Measurements from ENCODE around the gene POMC.

The POMC gene

DNA sequence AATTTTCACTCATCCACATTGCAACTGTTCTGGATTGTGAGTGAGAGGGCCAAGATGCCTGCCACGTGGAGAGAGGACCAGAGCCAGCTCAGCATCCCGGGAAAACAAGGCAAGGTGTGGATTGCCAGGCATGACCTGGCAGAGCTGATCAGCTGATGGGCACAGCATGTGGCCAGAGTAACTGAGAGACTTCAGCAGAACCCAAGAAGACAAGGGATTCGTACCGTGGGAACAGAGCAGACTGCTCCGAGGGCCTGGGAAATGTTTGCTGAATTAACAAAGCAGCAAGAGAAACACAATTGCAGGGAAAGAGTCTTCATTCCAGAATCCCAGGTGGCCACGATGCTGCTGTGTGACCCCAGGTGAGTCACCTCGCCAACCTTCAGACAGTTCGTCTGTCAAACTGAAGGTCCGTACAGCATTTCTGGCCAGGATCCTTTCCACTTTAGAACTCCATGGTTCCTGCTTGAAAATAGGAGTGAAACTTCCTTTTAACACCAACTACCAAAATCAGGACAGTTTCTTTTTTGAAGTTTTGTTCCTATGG lies 26.3 kb upstream of the POMC start:
- DNase-seq (ENCODE audit: extremely low read depth, low read depth): no peak
- TF ChIP-seq, protein P1, sequence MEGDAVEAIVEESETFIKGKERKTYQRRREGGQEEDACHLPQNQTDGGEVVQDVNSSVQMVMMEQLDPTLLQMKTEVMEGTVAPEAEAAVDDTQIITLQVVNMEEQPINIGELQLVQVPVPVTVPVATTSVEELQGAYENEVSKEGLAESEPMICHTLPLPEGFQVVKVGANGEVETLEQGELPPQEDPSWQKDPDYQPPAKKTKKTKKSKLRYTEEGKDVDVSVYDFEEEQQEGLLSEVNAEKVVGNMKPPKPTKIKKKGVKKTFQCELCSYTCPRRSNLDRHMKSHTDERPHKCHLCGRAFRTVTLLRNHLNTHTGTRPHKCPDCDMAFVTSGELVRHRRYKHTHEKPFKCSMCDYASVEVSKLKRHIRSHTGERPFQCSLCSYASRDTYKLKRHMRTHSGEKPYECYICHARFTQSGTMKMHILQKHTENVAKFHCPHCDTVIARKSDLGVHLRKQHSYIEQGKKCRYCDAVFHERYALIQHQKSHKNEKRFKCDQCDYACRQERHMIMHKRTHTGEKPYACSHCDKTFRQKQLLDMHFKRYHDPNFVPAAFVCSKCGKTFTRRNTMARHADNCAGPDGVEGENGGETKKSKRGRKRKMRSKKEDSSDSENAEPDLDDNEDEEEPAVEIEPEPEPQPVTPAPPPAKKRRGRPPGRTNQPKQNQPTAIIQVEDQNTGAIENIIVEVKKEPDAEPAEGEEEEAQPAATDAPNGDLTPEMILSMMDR (IDR thresholded peaks at IDR 0.05; ENCODE audit: low read depth, low read length): no peak

DNA sequence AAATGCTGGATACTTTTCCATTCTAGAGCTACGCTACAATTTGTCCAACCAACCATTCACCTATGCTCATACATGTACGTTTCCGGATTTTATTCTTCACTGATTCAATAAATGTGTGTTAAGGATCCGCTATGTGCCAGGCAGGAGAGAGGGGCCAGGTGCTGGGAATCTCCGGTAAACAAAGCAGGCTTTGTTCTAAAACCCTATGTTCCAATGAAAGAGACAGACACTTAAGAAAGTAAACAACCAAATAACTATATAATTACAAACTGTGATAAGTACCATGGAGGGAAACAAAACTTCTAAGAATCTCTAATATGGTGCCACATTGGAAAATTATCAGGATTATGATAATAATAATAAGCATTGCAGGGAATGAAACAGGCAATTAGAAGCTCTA lies 22.2 kb upstream of the POMC start:
- TF ChIP-seq, protein P1 (IDR thresholded peaks at IDR 0.05; ENCODE audit: low read depth, low read length): no peak
- no peak for DNase-seq (ENCODE audit: extremely low read depth, low read depth)

DNA sequence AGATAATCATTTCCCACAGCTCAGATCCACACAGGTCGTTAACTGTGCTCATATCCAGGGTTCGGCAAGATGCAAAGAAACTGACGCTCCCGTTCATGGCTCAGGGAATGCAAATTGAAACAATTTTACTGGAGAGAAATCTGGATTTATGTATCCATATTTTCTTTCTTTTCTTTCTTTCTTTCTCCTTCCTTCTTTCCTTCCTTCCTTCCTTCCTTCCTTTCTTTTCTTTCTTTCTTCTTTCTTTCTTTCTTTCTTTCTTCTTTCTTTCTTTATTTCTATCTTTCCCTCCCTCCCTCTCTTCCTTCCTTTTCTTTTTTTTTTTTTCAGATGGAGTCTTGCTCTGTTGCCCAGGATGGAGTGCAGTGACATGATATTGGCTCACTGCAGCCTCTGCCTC lies 20.0 kb upstream of the POMC start:
- TF ChIP-seq, protein P1 (IDR thresholded peaks at IDR 0.05; ENCODE audit: low read depth, low read length): no peak
- no peak for DNase-seq (ENCODE audit: extremely low read depth, low read depth)

DNA sequence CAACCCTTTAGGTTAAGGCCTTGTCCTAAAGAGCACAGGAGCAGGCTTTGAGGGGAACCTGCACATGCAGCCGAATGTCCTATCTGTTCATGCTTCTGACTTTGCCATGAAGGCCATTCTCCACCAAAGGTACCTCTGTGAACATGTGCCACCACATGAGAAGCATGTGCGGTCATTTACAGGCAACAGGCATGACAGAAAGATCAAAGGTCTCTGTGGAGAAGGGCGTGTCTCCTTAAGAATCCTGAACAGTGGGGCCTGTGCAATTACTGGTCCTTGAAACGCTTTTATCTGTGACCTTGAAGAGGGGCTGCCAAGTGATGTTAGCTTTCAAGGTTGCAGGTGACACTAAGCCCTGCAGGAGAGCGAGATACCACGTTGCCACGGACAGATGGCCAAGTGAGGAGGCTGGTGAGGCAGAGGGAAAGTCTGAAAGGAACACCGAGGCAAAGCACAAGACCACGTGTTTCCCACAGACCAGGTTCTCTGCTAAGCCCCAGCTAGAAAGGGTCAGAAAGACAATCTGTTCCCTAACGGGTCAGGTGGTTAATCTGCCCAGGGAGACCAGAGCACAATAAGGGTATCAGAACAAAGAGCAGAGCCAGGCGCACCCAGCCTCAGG lies 19.5 kb upstream of the POMC start:
- TF ChIP-seq, protein P1 (IDR thresholded peaks at IDR 0.05; ENCODE audit: low read depth, low read length): no peak
- no peak for DNase-seq (ENCODE audit: extremely low read depth, low read depth)

DNA sequence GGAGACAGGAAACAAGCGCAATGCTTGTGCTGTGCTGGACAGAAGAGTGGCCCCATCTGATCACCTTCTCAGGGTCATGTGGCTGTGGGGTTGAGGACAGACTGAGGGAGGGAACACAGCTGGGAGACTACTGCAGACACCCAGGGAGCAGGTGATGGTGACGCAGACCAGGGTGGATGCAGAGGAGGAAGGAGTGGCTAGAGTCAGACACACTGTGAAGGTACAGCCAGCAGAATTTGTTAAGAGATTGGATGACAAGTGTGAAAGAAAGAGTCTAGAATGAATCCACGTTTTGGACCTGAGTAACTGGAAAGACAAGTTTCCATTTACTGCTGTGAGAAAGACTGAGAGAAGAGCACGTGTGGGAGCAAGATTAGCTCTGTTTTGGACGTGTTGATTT lies 15.9 kb upstream of the POMC start:
- TF ChIP-seq, protein P1 (IDR thresholded peaks at IDR 0.05; ENCODE audit: low read depth, low read length): no peak
- no peak for DNase-seq (ENCODE audit: extremely low read depth, low read depth)

DNA sequence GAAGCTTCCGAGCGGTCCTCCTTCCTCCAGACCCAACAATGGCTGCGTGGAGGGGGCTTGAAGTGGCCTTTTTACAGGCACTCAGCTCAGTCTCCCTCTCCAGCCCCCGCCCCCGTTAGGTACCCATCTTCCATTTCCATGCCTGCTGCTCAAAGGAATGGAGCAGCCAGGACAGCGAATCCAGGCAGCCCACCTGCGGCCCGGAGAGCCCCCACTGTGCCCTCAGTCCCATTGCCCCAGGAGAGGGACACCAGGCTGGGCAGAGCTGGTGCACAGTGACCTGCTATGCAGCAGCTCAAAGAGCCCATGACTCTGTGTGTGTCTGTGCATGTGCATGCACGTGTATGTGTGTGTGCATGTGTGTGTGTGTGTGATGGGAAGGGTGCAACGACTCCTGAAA lies 10.6 kb upstream of the POMC start:
- DNase-seq (ENCODE audit: extremely low read depth, low read depth): no peak
- TF ChIP-seq, protein P1 (IDR thresholded peaks at IDR 0.05; ENCODE audit: low read depth, low read length): no peak

DNA sequence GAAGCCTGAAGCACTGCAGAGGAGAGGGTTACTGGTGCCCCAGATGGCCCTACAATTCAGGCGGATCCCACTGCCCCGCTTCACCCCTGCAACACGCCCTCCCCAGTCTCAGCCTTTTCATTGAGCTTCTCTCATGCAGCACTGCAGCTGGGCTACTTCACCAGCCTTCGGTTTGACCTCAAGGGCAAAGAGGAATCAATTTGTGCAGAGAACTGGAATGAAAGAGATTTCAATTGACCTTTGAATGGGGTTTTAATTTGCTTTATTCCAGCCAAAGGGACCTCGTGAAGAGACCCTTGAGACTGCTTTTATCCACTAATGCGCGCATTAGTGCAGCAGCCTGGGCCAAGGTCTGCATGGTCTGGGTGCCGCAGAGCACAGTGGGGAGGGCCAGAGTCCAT lies 8.8 kb upstream of the POMC start:
- TF ChIP-seq, protein P1 (IDR thresholded peaks at IDR 0.05; ENCODE audit: low read depth, low read length): no peak
- DNase-seq (ENCODE audit: extremely low read depth, low read depth): no peak
